Measurements from ENCODE around the gene PLEKHH1. TPM values are rescaled to one million over a fixed set of nuclear protein-coding genes. Genes with fewer than 3 reads are reported as not detected.

The PLEKHH1 gene
- total and polyA plus RNA-seq, 2 of the 8 experiments (the other 6 are each of a cell fraction or from before 2014, with no cell fraction given) = 28.3 to 33.3 TPM

DNA sequence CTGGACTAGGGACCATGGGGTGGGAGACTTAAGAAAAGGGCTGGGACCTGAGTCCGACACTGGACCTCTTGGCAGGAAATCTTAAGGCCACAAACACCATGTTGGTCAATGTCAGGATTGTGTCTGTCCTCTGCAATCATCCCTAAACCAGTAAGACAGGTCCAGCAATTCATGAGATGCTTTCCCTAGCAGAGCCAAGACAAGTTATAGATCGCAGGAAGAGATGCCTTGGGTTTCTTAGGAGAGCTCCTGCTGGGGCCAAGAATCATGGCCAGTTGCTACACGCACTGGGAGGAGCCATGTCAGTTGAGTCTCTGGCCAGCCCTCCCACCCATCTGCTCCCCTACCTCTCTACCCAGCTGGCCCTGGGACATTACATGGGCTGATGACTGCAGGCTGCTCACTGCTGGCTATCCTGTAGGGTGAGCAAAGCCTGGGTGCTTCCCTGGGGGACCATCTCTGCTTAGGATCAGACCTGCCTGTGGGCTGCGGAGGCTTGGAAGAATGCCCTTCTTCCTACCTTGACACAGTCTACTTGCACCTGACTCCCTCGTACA is 14.2 kb downstream of the PLEKHH1 start:
- no peak overlapping the region for H2BK15ac ChIP-seq (ENCODE audit: low read length)
- ChIA-PET CTCF (ENCODE audit: partially characterized antibody) (interaction anchor here (1.4 to 18.2 kb wide), 4 partner anchors 10 to 112 kb away, joined by 3 to 187 read pairs (median 6); no protein-coding TSS in a partner anchor), POLR2A (ENCODE audit: partially characterized antibody) (no interaction called here)
- H2AFZ ChIP-seq (ENCODE audit: low read length) = no peak overlapping the region
- no peak overlapping the region for H3K18ac ChIP-seq (ENCODE audit: extremely low read depth, low read length)
- peaks cover 0 to 13% (median 6%) of the 10 kb centered on the region in 4 experiments; a peak in 5 of 8 replicates for H3K36me3 ChIP-seq (ENCODE audit: control insufficient read depth in 2 of 4, insufficient read depth in 4 of 4, low read length in 3 of 4)
- H3K79me2 ChIP-seq (ENCODE audit: control insufficient read depth in 1 of 2, insufficient read depth in 2 of 2, low read length in 2 of 2) = no peaks in the 10 kb centered on the region
- no peak overlapping the region for H4K91ac ChIP-seq (replicated peaks; ENCODE audit: insufficient read length, low read length)
- H3K4ac ChIP-seq (replicated peaks; ENCODE audit: insufficient read length, low read depth, low read length) = no peak overlapping the region
- no peak overlapping the region for H4K5ac ChIP-seq (ENCODE audit: insufficient read length, low read depth, low read length)
- no peaks in the 10 kb centered on the region for H3K79me1 ChIP-seq (ENCODE audit: low read depth, low read length)
- H3K27ac ChIP-seq (ENCODE audit: low read depth, low read length) = no peak overlapping the region
- H3K9ac ChIP-seq (replicated peaks in 1 of 4; ENCODE audit: extremely low read depth in 1 of 4, low read depth in 3 of 4, low read length in 3 of 4) = no peak overlapping the region
- no peak overlapping the region for H3K4me2 ChIP-seq (ENCODE audit: insufficient read depth in 1 of 2, low read depth in 2 of 2, low read length in 2 of 2)
- no peak overlapping the region for H2BK120ac ChIP-seq (replicated peaks; ENCODE audit: low read depth, low read length)
- no peaks in the 10 kb centered on the region for H3K23me2 ChIP-seq (ENCODE audit: low read depth, low read length)
- FAIRE-seq (no peak), DNase-seq (ENCODE audit: low read depth in 1 of 2, low spot score in 2 of 2) (no peak)
- WGBS, 2 experiments (ENCODE audit: extremely low coverage in 1 of 2, insufficient coverage in 1 of 2, insufficient read length in 1 of 2, insufficient replicate concordance in 2 of 2, low coverage in 1 of 2, low lambda C conversion rate in 2 of 2, missing lambda C conversion rate in 1 of 2) = 89% methylated on average over 5 of the region's 5 CpGs; no CpG with 5 or more reads in 1 of the 2 experiments
- no peak overlapping the region for H3K14ac ChIP-seq (ENCODE audit: insufficient read length)
- H2BK12ac ChIP-seq (ENCODE audit: low read depth, low read length) = no peak overlapping the region
- H2AK5ac ChIP-seq (ENCODE audit: low read depth, low read length) = no peak overlapping the region
- H3K56ac ChIP-seq (replicated peaks; ENCODE audit: insufficient read length, low read depth, low read length) = no peak overlapping the region
- no peak overlapping the region for H3K4me3 ChIP-seq (ENCODE audit: extremely low read depth in 1 of 4, insufficient read depth in 2 of 4, low read depth in 3 of 4, low read length in 4 of 4)
- peaks cover 0 to 2% (median 0%) of the 10 kb centered on the region in 4 experiments; a peak in 2 of 7 replicates for H3K4me1 ChIP-seq (replicated peaks in 1 of 4; ENCODE audit: control insufficient read depth in 3 of 4, insufficient read depth in 4 of 4, low read length in 3 of 4)
- H3K9me3 ChIP-seq (ENCODE audit: insufficient read depth in 2 of 2, low read depth in 1 of 2, low read length in 1 of 2) = no peaks in the 10 kb centered on the region
- H4K20me1 ChIP-seq (replicated peaks in 1 of 2; ENCODE audit: control insufficient read depth in 1 of 2, insufficient read depth in 2 of 2, low read length in 2 of 2) = no peaks in the 10 kb centered on the region
- no peaks in the 10 kb centered on the region for H3K27me3 ChIP-seq (replicated peaks in 1 of 4; ENCODE audit: control insufficient read depth in 3 of 4, extremely low read depth in 1 of 4, insufficient read depth in 3 of 4, low read length in 3 of 4)
- no peak overlapping the region for H3K23ac ChIP-seq (ENCODE audit: insufficient read length)
- no peak overlapping the region for H2BK5ac ChIP-seq (ENCODE audit: low read depth, low read length)
- H2BK20ac ChIP-seq (ENCODE audit: low read length) = no peak overlapping the region
- H4K8ac ChIP-seq (ENCODE audit: extremely low read depth, insufficient read depth, low read length) = no peak overlapping the region
- TF ChIP-seq POLR2AphosphoS5 (IDR thresholded peaks at IDR 0.05; ENCODE audit: low read depth, low read length) = no peak
